Measurements from ENCODE around the gene CCL16. TPM values are rescaled to one million over a fixed set of nuclear protein-coding genes. Genes with fewer than 3 reads are reported as not detected.
"Not testable (repeated sequence)": the region's sequence is repeated elsewhere in the genome, so short reads cannot be mapped to it uniquely, and the experiment has no call there.

CCL16 gene
- not detected in 2 replicates for total RNA-seq

GRCh38 chr17:35981246-35981645 lies at the start of gene CCL16:
CCL16 (minus strand) TSS chr17:35981497; CDS start chr17:35981420, 77 bp downstream.
- DNase-seq (ENCODE audit: extremely low read depth, low read depth, low spot score), result no peak

- DNase-seq (ENCODE audit: extremely low read depth, low read depth, low spot score), result no peak
Observed at GRCh38 chr17:36030956-36031355, 49.7 kb upstream of the CCL16 start.

DNA sequence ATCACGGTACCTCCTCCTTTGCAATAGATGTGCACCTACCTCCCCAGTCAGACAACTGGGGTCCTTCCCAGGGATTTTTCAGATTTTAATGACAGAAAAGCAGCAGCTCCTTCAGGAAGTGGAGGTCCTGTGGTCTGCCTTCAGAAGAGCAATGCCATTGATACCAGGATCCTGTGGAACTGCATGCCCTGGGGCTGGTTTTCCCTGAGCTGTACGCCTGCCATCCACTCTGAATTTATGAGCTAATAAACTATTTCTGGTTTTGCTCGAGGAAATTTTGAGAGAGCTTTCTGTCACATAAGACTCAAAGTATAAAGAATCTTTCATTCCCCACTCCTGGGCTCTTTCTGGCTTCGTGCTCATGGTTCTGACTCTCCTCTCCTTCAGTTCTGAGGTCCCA lies 46.5 kb upstream of the CCL16 start:
- DNase-seq (ENCODE audit: extremely low read depth, low read depth, low spot score), result no peak

DNA sequence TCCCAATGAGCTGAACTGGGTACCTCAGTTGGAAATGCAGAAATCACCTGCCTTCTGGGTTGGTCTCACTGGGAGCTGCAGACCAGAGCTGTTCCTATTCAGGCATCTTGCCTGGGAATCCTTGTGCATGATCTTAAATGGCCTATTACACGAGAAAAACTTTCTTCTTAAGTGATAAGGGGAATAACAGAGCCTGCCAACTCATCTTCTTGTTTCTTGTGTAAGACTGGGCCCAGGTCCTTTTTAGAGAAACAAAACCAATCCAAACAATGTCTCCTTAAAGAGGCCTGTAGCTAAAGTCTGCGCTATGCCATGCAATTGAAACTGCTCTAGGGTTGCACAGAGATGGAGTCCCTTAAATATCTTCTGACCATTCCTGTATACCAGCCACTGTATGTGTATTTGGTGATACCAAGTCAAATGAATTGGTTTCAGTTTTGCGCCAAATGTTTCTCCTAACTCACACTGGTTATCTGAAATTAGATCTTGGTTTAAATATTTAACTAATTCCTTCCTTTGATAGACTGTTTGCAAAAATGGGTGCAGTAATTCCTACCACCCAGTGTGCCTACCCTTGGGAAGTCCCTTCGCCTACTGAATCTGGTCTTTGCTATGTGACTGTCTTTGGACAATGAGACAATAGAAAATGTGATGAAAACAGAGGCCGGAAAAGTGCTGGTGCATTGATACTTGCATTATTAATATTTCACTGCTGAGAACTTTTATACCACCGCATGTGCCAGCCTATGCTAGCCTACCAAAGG lies 43.0 kb upstream of the CCL16 start:
- no peak for DNase-seq (ENCODE audit: extremely low read depth, low read depth, low spot score)

- DNase-seq (ENCODE audit: extremely low read depth, low read depth, low spot score), result no peak
Observed at GRCh38 chr17:36019423-36019822, 38.1 kb upstream of the CCL16 start.

GRCh38 chr17:36017799-36018198 lies 36.5 kb upstream of the CCL16 start, which contains the start of gene CCL23:
CCL23 (minus strand) TSS chr17:36017972; CDS start chr17:36017897, 75 bp downstream.
- DNase-seq (ENCODE audit: extremely low read depth, low read depth, low spot score), result no peak

- no peak for DNase-seq (ENCODE audit: extremely low read depth, low read depth, low spot score)
Observed at GRCh38 chr17:36016555-36016954, 35.3 kb upstream of the CCL16 start.

GRCh38 chr17:36015895-36016294 lies 34.6 kb upstream of the CCL16 start:
- not testable (repeated sequence) for DNase-seq (ENCODE audit: extremely low read depth, low read depth, low spot score)

GRCh38 chr17:36014946-36015345 lies 33.6 kb upstream of the CCL16 start:
- DNase-seq (ENCODE audit: extremely low read depth, low read depth, low spot score), result no peak

DNA sequence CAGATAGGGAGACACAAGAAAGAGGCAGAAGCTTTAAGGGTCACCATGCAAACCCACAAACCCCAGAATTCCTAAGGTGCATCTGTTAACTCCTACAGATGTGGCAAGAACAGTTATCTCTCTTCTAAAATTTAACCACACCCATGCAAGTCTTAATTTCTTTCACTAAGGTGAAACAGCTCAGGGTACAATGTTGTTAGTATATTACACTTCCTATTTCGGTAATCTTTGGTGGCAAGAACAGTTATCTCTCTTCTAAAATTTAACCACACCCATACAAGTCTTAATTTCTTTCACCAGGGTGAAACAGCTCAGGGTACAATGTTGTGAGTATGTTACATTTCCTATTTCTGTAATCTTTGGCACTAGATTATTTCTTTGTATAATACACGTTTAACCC lies 29.9 kb upstream of the CCL16 start:
- no peak for DNase-seq (ENCODE audit: extremely low read depth, low read depth, low spot score)

- DNase-seq (ENCODE audit: extremely low read depth, low read depth, low spot score), result no peak
Observed at GRCh38 chr17:36008998-36009665, 27.8 kb upstream of the CCL16 start.

GRCh38 chr17:36004594-36005108 lies 23.4 kb upstream of the CCL16 start:
- no peak for DNase-seq (ENCODE audit: extremely low read depth, low read depth, low spot score)

GRCh38 chr17:36002631-36003030 lies 21.3 kb upstream of the CCL16 start:
- DNase-seq (ENCODE audit: extremely low read depth, low read depth, low spot score), result no peak

DNA sequence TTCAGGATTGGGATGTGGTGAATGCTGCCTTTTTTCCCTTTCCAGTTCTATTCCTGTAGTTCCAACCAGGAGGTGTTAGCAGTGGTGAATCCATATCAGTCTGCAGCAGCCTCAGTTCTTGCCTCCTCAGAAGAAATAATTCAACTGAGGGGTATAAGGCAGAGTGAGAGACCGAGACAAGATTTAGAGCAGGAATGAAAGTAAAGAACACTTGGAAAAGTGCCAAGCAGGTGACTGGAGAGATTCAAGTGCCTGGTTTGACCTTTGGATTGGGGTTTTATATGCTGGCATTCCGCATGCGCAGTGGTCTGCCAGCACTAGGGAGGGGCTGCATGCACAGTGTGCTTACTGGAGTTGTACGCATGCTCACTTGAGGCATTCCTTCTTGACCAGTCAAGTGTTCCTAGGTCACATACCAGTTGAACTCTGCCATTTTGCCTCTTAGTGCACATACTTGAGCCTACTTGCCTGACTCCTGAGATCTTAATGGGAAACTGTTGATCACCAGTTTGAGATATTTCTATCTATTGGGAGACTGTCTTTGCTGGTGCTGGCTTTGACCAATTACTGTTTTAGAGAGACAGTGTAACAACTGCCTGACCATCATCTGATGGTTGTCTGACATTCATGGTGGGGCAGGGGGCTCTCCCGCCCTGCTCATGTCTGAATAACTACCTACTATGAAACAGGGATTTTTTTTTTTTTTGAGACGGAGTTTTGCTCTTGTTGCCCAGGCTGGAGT lies 20.7 kb upstream of the CCL16 start:
- DNase-seq (ENCODE audit: extremely low read depth, low read depth, low spot score), result no peak

DNA sequence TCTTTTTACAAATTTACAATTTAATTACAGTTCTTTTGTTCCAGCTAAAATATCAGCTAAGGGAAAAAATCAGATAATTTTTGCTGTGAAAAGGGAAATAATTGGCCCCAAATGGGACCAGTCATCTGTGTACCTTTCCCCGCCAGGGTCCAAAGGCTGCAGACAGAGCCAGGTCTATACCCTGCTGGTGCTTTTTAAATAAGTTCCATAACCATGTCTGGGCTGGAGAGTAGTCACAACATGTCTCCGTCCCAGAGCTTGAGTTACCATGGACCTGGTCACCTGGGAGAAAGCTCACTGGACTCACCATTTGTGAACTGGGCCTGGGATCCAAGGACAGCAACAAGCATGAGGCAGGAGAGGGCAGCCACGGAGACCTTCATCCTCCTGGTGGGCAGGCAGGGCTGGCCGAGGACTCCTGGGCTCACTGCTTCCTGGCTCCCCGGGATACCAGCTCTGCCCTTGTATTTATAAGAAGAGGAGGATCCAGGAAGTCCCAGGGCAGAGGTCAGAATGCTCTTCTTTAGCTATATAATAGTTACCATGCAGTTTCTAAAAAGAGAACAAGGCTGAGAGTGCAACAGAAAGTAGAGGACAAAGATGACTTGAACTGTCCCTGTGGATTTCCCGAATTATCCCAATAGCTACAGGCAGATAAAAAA lies 19.9 kb upstream of the CCL16 start, which contains the start of gene CCL15:
CCL15 (minus strand) TSS at position 444 of the 662 bp plus-strand sequence; CDS start at position 383, 61 bp downstream.
- no peak for DNase-seq (ENCODE audit: extremely low read depth, low read depth, low spot score)

DNA sequence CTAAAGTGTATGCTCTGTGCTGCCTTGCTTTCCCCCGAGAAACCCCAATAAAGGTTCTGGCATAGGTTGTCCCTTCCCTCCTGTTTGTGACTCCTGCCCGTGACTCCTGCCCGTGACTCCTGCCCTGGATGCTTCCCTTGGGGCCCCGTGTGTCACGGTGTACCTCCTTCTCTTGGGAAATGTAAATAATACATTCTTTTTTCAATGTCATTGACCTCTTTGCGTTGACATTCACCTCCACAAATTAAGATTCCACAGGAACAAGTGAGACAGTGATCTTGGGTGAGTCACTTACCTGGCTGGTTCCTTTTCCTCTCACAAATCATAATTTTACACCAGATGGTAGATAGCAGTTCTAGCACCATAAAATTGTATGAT lies 19.4 kb upstream of the CCL16 start:
- no peak for DNase-seq (ENCODE audit: extremely low read depth, low read depth, low spot score)

- no peak for DNase-seq (ENCODE audit: extremely low read depth, low read depth, low spot score)
Observed at GRCh38 chr17:35998756-35999155, 17.5 kb upstream of the CCL16 start.

- no peak for DNase-seq (ENCODE audit: extremely low read depth, low read depth, low spot score)
Observed at GRCh38 chr17:35998018-35998545, 16.8 kb upstream of the CCL16 start.

GRCh38 chr17:35995346-35995745 lies 14.0 kb upstream of the CCL16 start:
- DNase-seq (ENCODE audit: extremely low read depth, low read depth, low spot score), result not testable (repeated sequence)

GRCh38 chr17:35991075-35991474 lies 9.8 kb upstream of the CCL16 start:
- DNase-seq (ENCODE audit: extremely low read depth, low read depth, low spot score), result no peak

Measured in glomerular endothelial cell (primary cell).